ENCODE data around the gene NRCAM. TPM values are rescaled to one million over a fixed set of nuclear protein-coding genes. Genes with fewer than 3 reads are reported as not detected.

The NRCAM gene
- total RNA-seq, 4 donors from 2014 or later: 0.85 to 4.1 (median 2.6) TPM

- no peak for DNase-seq
- H3K9me3 ChIP-seq: no peaks in the 10 kb centered on the region
Observed at GRCh38 chr7:108231221-108231620, 225.0 kb downstream of the NRCAM start.

GRCh38 chr7:108227366-108227765 lies 228.9 kb downstream of the NRCAM start:
- DNase-seq: no peak
- no peaks in the 10 kb centered on the region for H3K4me1 ChIP-seq
- no peak overlapping the region for H3K27ac ChIP-seq
- H3K27me3 ChIP-seq: no peaks in the 10 kb centered on the region
- TF ChIP-seq CTCF (IDR thresholded peaks at IDR 0.05) (no peak), POLR2A (IDR thresholded peaks at IDR 0.05) (no peak)
- no peak overlapping the region for H3K4me3 ChIP-seq
- H3K36me3 ChIP-seq: no peaks in the 10 kb centered on the region
- no peaks in the 10 kb centered on the region for H3K9me3 ChIP-seq

More at GRCh38 chr7:108231221-108231620, 225.0 kb downstream of the NRCAM start:
- H3K4me1 ChIP-seq: peaks cover 0 to 19% (median 1%) of the 10 kb centered on the region in 4 donors
- H3K27ac ChIP-seq: no peak overlapping the region
- no peak for TF ChIP-seq POLR2A (IDR thresholded peaks at IDR 0.05)
- no peak for TF ChIP-seq CTCF (IDR thresholded peaks at IDR 0.05)
- H3K27me3 ChIP-seq: no peaks in the 10 kb centered on the region
- no peaks in the 10 kb centered on the region for H3K36me3 ChIP-seq
- no peak overlapping the region for H3K4me3 ChIP-seq

GRCh38 chr7:108226816-108227299 lies 229.4 kb downstream of the NRCAM start:
- no peaks in the 10 kb centered on the region for H3K9me3 ChIP-seq
- no peaks in the 10 kb centered on the region for H3K36me3 ChIP-seq
- no peak overlapping the region for H3K27ac ChIP-seq
- DNase-seq: no peak
- H3K4me3 ChIP-seq: no peak overlapping the region
- no peaks in the 10 kb centered on the region for H3K27me3 ChIP-seq
- TF ChIP-seq POLR2A (IDR thresholded peaks at IDR 0.05) (no peak), CTCF (IDR thresholded peaks at IDR 0.05) (no peak)
- no peaks in the 10 kb centered on the region for H3K4me1 ChIP-seq

GRCh38 chr7:108225531-108226181 lies 230.6 kb downstream of the NRCAM start:
- H3K36me3 ChIP-seq: no peaks in the 10 kb centered on the region
- no peak overlapping the region for H3K27ac ChIP-seq
- H3K27me3 ChIP-seq: no peaks in the 10 kb centered on the region
- no peaks in the 10 kb centered on the region for H3K4me1 ChIP-seq
- DNase-seq: no peak
- no peak for TF ChIP-seq POLR2A (IDR thresholded peaks at IDR 0.05)
- no peak for TF ChIP-seq CTCF (IDR thresholded peaks at IDR 0.05)
- H3K4me3 ChIP-seq: no peak overlapping the region
- H3K9me3 ChIP-seq: no peaks in the 10 kb centered on the region

- H3K27ac ChIP-seq: no peak overlapping the region
- H3K27me3 ChIP-seq: no peaks in the 10 kb centered on the region
- no peaks in the 10 kb centered on the region for H3K36me3 ChIP-seq
- H3K4me3 ChIP-seq: no peak overlapping the region
- no peak for DNase-seq
- no peaks in the 10 kb centered on the region for H3K4me1 ChIP-seq
- TF ChIP-seq POLR2A (IDR thresholded peaks at IDR 0.05) (no peak), CTCF (IDR thresholded peaks at IDR 0.05) (no peak)
- H3K9me3 ChIP-seq: no peaks in the 10 kb centered on the region
Observed at GRCh38 chr7:108224387-108224786, 231.8 kb downstream of the NRCAM start.
